NCI-H82 treated with DMSO at 0.1 percent for 48 hours (cell line): Measurements from ENCODE around the gene ENDOD1.
"Not testable (repeated sequence)": the region's sequence is repeated elsewhere in the genome, so short reads cannot be mapped to it uniquely, and the experiment has no call there.

Experiments used
- DNase-seq: peaks from one replicate; lab custom pipeline; 2025; ENCODE audit not compliant: unreplicated experiment; lab: John Stamatoyannopoulos, UW

ENDOD1 gene

GRCh38 chr11:95089620-95090542, at the start of gene ENDOD1:
Gene ENDOD1 (plus strand): TSS chr11:95089846. CDS start chr11:95089928, 82 bp downstream.
- DNase-seq, result peak; percentile 7

GRCh38 chr11:95042239-95042638, 47.4 kb upstream of the ENDOD1 start:
- DNase-seq, result no peak

- DNase-seq, result no peak
These were observed 46.7 kb upstream of the ENDOD1 start for GRCh38 chr11:95042906-95043305.

- no peak for DNase-seq
These were observed 45.6 kb upstream of the ENDOD1 start for GRCh38 chr11:95044010-95044409.

- no peak for DNase-seq
These were observed 43.8 kb upstream of the ENDOD1 start for GRCh38 chr11:95045812-95046211.

- DNase-seq, result not testable (repeated sequence)
These were observed 40.5 kb upstream of the ENDOD1 start, which contains the start of gene KDM4F for GRCh38 chr11:95049122-95049521. Gene KDM4F (plus strand): TSS chr11:95049422.

GRCh38 chr11:95050595-95051202, 38.9 kb upstream of the ENDOD1 start:
- no peak for DNase-seq

GRCh38 chr11:95054356-95054755, 35.3 kb upstream of the ENDOD1 start:
- no peak for DNase-seq

GRCh38 chr11:95055283-95055897, 34.3 kb upstream of the ENDOD1 start:
- no peak for DNase-seq

- no peak for DNase-seq
These were observed 31.7 kb upstream of the ENDOD1 start for GRCh38 chr11:95057959-95058358.

GRCh38 chr11:95058621-95059020, 31.0 kb upstream of the ENDOD1 start:
- no peak for DNase-seq

- DNase-seq, result no peak
These were observed 30.6 kb upstream of the ENDOD1 start for GRCh38 chr11:95059046-95059445.

GRCh38 chr11:95065336-95065735, 24.3 kb upstream of the ENDOD1 start:
- no peak for DNase-seq

GRCh38 chr11:95066716-95067038, 23.0 kb upstream of the ENDOD1 start, which contains the start of gene SRSF8:
Gene SRSF8 (plus strand): TSS chr11:95066919. CDS start chr11:95067227, 308 bp downstream.
- DNase-seq, result peak; percentile 45

GRCh38 chr11:95067039-95067840, 22.4 kb upstream of the ENDOD1 start:
- peak; percentile 45 for DNase-seq

- DNase-seq, result peak; percentile 52
These were observed 21.8 kb upstream of the ENDOD1 start for GRCh38 chr11:95067841-95068219.

- DNase-seq, result peak; percentile 83
These were observed 21.1 kb upstream of the ENDOD1 start for GRCh38 chr11:95068549-95068948.

- DNase-seq, result no peak
These were observed 19.2 kb upstream of the ENDOD1 start for GRCh38 chr11:95070471-95070870.

- DNase-seq, result no peak
These were observed 16.7 kb upstream of the ENDOD1 start for GRCh38 chr11:95072948-95073347.

- no peak for DNase-seq
These were observed 14.7 kb upstream of the ENDOD1 start for GRCh38 chr11:95074792-95075563.
